AG04450 (cell line): Measurements from ENCODE around the gene MBD4. TPM values are rescaled to one million over a fixed set of nuclear protein-coding genes. Genes with fewer than 3 reads are reported as not detected.

ENCODE experiments used
- CTCF ChIA-PET: fragments of 300-600, 350-600 bp; formaldehyde crosslinking; extraction: SDS; loops from one replicate; lab custom pipeline; 2022; ENCODE audit warnings: antibody characterized with exemption, inconsistent platforms; lab: Charles Lee
- POLR2A ChIA-PET: fragments of 350-600 bp; formaldehyde crosslinking; extraction: SDS; loops from one replicate; lab custom pipeline; 2021; ENCODE audit warnings: antibody characterized with exemption, inconsistent platforms; lab: Yijun Ruan, JAX
- DNase-seq: peaks from one replicate; pipeline ENCODE4 v3.0.0-alpha.2; 2011; ENCODE audit warnings: low read depth, low spot score
- H3K27ac ChIP-seq: one replicate; pipeline ENCODE4 v1.5.1; 2012; ENCODE audit warnings: low read depth, low read length, control low read depth
- H3K27me3 ChIP-seq: one replicate; pipeline ENCODE4 v1.6.0; 2012; ENCODE audit warnings: low read length; ENCODE audit not compliant: control insufficient read depth, insufficient read depth
- H3K4me3 ChIP-seq: 2 replicates; pipeline ENCODE4 v1.5.1; 2011; ENCODE audit warnings: mild to moderate bottlenecking, low read depth, low read length, control low read depth
- H3K9me3 ChIP-seq: 2 replicates; pipeline ENCODE4 v1.5.1; 2012; ENCODE audit warnings: low read length; ENCODE audit not compliant: control insufficient read depth, insufficient read depth
- CTCF ChIP-seq: IDR thresholded peaks from 2 replicates; pipeline ENCODE4 v1.5.1; 2011; ENCODE audit warnings: low read depth, low read length, control low read depth, inconsistent platforms
- polyA plus RNA-seq: library from polyadenylated mRNA; depleted of rRNA; stranded (reverse); fragments of >200 nt; gene quantifications from 2 replicates; pipeline ENCODE4 v1.2.3, GENCODE V29; 2011

Gene MBD4
- polyA plus RNA-seq, 1 experiment: 35.6 TPM

DNA sequence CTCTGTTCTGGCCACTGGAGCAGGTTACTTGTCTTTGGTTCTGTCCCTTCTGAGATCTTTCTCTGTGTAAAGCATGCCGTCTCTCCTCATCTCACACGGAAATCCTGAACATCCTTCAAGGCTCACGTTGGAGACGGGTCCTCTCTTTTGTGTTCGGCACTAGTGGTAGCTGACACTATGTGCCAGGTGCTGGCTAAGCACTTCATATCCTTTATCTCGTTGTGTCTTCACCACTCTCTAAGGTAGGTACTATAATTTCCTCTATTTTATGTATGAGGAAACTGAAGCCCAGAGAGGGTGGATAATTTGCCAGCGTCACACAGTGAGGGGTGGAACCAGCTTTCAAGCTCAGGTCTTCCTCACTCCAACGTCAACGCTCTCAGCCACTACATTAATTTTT, 1.5 kb upstream of the MBD4 start:
- CTCF ChIA-PET: interaction anchor here (0.5 to 4.1 kb wide), 8 partner anchors 15 to 501 kb away, joined by 3 to 21 read pairs (median 4); no protein-coding TSS in a partner anchor
- peak overlapping the region; percentile 79 for H3K4me3 ChIP-seq
- no peak for TF ChIP-seq CTCF
- H3K9me3 ChIP-seq: no peaks in the 10 kb centered on the region
- no peaks in the 10 kb centered on the region for H3K27me3 ChIP-seq
- H3K27ac ChIP-seq: peak overlapping the region; percentile 22
- DNase-seq: no peak
- POLR2A ChIA-PET: interaction anchor here (0.7 to 1.9 kb wide), 5 partner anchors 9 to 368 kb away, joined by 3 to 5 read pairs (median 3); no protein-coding TSS in a partner anchor

- DNase-seq: no peak
- no peaks in the 10 kb centered on the region for H3K27me3 ChIP-seq
- no peak for TF ChIP-seq CTCF
- no peaks in the 10 kb centered on the region for H3K9me3 ChIP-seq
- CTCF ChIA-PET: interaction anchor here (1.1 to 4.1 kb wide), 4 partner anchors 50 to 502 kb away, joined by 3 to 21 read pairs (median 3); no protein-coding TSS in a partner anchor
- POLR2A ChIA-PET: interaction anchor here (0.5 to 3.4 kb wide), 10 partner anchors 10 to 157 kb away, joined by 3 to 34 read pairs (median 4); partner anchors contain the start of gene EFCAB12
- peak overlapping the region; percentile 95 for H3K27ac ChIP-seq
- H3K4me3 ChIP-seq: peak overlapping the region; percentile 79
These were observed 956 bp upstream of the MBD4 start for GRCh38 chr3:129440618-129441190.

GRCh38 chr3:129439226-129439816, 427 bp downstream of the MBD4 start:
- peak overlapping the region; percentile 71 for H3K27ac ChIP-seq
- peak overlapping the region; percentile 97 for H3K4me3 ChIP-seq
- no peaks in the 10 kb centered on the region for H3K27me3 ChIP-seq
- ChIA-PET CTCF (interaction anchor here (1.3 to 4.1 kb wide), 3 partner anchors 10 to 188 kb away, joined by 3 to 21 read pairs (median 3); no protein-coding TSS in a partner anchor), POLR2A (interaction anchor here (0.5 to 3.4 kb wide), 13 partner anchors 11 to 158 kb away, joined by 3 to 34 read pairs (median 5); partner anchors contain the start of gene EFCAB12)
- H3K9me3 ChIP-seq: no peaks in the 10 kb centered on the region
- DNase-seq: no peak
- TF ChIP-seq CTCF: no peak

- Histone ChIP-seq H3K9me3 (no peaks in the 10 kb centered on the region), H3K27me3 (no peaks in the 10 kb centered on the region), H3K4me3 (no peak overlapping the region), H3K27ac (no peak overlapping the region)
- ChIA-PET POLR2A (interaction anchor here (1.1 kb wide), 1 partner anchor 52 kb away, joined by 4 read pairs; no protein-coding TSS in a partner anchor), CTCF (interaction anchor here (0.5 to 2.6 kb wide), 3 partner anchors 48 to 52 kb away, joined by 3 to 14 read pairs (median 5); no protein-coding TSS in a partner anchor)
- TF ChIP-seq CTCF: 0 out of 2 replicates have a peak, but pooled peaks have one; percentile 12
- DNase-seq: no peak
These were observed 4.4 kb downstream of the MBD4 start for GRCh38 chr3:129435367-129435766.
